GM12874 (cell line): Measurements from ENCODE around the gene MYH13.

ENCODE experiments used
- CTCF ChIP-seq: IDR thresholded peaks from 2 replicates; pipeline ENCODE4 v1.5.1; 2011; ENCODE audit warnings: low read depth, mild to moderate bottlenecking, control low read depth, low read length, moderate library complexity; ENCODE audit not compliant: insufficient read depth

The MYH13 gene

GRCh38 chr17:10372906-10373305 lies at the start of gene MYH13:
TSS of gene MYH13 (minus strand) at chr17:10373006. CDS start at chr17:10364530, 8,476 bp downstream.
- TF ChIP-seq CTCF, result no peak

GRCh38 chr17:10421900-10422542 lies 49.2 kb upstream of the MYH13 start, which contains the start of gene MYH8:
TSS of gene MYH8 (minus strand) at chr17:10421950. CDS start at chr17:10420227, 1,723 bp downstream.
- TF ChIP-seq CTCF, result no peak

GRCh38 chr17:10421211-10421610 lies 48.4 kb upstream of the MYH13 start:
- no peak for TF ChIP-seq CTCF

GRCh38 chr17:10420811-10421210 lies 48.0 kb upstream of the MYH13 start:
- TF ChIP-seq CTCF, result no peak

- no peak for TF ChIP-seq CTCF
Measured at GRCh38 chr17:10417431-10417830, 44.6 kb upstream of the MYH13 start.

GRCh38 chr17:10415161-10415560 lies 42.4 kb upstream of the MYH13 start:
- no peak for TF ChIP-seq CTCF

GRCh38 chr17:10403589-10403988 lies 30.8 kb upstream of the MYH13 start:
- TF ChIP-seq CTCF, result no peak
